GM19324 (cell line): Measurements from ENCODE around the gene CDC34.
A peak's percentile ranks its signal among the peaks of the same experiment; 100 is the strongest.

ENCODE experiments used
- ATAC-seq: cut with Tn5 transposase; IDR thresholded peaks from one replicate; pipeline ENCODE4 v1.9.1; 2021; ENCODE audit warnings: mild to moderate bottlenecking, moderate library complexity; ENCODE audit not compliant: unreplicated experiment, low FRiP score

CDC34 gene, protein sequence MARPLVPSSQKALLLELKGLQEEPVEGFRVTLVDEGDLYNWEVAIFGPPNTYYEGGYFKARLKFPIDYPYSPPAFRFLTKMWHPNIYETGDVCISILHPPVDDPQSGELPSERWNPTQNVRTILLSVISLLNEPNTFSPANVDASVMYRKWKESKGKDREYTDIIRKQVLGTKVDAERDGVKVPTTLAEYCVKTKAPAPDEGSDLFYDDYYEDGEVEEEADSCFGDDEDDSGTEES

DNA sequence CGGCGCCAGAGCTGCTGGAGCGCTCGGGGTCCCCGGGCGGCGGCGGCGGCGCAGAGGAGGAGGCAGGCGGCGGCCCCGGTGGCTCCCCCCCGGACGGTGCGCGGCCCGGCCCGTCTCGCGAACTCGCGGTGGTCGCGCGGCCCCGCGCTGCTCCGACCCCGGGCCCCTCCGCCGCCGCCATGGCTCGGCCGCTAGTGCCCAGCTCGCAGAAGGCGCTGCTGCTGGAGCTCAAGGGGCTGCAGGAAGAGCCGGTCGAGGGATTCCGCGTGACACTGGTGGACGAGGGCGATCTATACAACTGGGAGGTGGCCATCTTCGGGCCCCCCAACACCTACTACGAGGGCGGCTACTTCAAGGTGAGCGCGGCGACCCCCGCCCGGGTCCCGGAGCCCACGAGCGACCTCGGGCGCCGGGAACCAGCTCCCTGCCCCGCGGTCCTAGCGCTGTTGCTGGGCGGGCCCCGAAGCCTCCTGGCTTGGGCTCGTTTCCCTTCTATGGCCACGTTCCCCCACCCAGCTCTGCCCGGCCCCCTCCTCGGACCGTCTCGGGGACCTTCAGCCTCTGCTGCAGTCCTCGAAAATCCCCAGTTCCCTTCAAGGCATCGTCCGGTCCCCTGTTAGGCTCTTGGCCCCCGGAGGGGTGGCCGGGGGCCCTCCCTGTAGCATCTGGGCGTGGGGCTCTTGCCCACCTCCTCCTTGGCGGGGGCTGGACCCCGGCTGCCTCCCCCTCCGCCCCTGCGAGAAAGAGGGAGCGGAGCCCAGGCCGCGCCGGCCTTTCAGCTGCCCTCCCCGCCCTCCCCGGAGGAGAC lies at the start of gene CDC34:
CDC34 (plus strand) TSS at position 8 of the 808 bp plus-strand sequence; CDS start at position 180, 172 bp downstream.
- ATAC-seq, result peak; percentile 7

DNA sequence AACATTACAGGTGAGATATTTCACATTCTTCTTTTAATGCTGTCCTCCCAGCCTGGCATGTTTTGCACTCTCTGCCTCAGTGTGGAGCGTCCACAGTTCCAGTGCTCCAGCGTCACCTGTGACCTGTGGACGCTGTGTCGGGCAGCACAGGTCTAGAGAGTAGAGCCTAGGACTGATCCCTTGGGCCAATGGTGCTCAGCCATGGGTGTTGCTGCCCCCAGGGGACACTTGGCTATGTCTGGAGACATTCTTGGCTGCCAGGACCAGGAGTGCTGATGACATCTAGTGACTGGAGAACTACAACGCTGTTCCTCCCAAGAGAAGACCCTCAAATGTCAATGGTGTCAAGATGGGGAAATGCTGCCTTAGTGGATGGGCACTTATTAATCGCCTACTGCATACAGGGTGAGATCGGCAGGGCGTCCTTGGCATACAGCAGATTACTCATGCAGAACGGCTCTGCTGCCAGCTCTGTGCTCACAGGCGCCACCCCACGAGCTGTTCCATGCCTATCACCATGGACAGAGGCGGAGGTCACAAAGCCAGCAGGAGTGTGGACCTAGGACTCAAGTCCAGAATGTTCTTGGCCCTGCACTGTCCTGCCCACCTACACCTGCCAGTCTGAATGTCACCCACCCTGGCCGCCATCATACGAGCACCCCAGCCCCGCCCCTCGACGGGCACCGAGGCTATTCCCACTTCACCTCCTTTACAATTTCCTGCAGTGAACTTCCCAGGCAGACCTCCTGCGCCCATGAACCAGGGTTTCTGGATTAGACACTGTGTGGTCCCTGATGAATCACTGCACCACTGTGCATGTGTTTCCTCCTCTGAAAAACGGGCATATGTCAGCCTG lies 49.1 kb upstream of the CDC34 start:
- no peak for ATAC-seq

DNA sequence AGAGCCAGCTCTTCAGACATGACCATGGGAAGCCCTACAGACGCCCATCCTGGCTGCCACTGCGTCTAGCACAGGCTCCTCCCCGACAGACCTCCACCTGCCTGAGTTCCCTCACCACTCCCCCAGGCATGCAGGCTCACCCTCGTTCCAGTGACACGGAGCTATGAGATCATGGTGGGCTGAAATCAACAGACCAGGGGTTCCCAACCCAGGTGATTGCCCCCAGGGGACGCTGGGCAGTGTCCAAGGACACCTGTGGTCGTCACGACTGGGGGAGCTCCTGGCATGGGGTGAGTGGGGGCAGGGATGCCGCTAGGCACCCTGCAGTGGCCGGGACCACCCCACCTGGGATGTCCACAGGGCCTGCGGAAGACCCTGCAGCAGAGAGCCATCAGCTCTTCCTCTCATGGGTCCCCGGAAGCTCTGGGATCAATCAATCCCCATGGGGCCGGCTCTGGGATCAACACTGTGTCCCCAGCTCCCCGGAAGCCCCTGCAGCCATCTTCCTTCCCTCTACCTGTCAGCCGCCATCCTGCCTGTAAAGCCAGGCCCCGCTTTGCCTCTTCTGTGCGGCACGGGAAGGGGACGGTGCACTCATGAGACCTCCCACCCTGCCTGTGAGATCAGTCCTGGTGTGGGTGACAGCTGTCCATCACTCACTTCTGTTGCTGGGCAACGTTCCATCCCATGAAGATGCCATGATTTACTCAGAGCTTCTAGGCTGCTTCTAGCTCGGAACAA lies 48.1 kb upstream of the CDC34 start:
- no peak for ATAC-seq

DNA sequence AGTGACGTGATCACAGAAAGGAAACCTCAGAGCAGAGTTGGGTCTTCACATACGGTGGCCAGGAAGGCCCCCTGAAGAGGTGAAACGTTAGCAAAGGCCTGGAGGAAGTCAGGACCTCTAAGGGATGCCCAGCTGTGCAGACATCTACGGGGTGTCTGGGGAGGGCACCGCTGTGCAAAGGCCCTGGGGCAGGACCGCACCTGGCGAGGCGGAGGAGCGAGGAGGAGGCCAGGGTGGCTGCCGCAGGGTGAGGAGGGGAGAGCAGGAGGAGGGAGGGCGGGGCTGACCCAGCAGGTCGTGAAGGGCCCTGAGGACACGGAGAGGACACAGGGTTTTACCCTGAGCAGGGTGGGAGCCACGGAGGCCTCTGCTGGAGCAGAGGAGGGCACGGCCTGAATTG lies 47.1 kb upstream of the CDC34 start:
- ATAC-seq, result no peak

DNA sequence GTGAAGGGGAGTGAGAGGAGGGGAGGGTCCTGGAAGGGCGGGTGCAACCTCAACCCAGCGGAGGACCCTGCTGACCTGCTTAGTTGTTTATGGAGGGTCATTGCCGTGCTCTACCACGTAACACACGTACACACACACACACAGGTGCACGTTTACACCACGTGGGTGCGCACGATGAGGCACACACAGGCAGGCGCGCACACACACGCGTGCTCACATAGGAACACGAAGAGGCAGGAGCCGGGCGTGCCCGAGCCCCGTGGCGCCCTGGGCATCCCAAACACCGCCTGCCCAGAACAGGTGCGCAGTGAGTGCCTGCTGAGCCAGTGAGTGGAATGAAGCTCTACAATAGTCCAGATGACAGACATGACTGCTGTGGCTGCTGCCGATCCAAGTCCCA lies 46.5 kb upstream of the CDC34 start:
- no peak for ATAC-seq

DNA sequence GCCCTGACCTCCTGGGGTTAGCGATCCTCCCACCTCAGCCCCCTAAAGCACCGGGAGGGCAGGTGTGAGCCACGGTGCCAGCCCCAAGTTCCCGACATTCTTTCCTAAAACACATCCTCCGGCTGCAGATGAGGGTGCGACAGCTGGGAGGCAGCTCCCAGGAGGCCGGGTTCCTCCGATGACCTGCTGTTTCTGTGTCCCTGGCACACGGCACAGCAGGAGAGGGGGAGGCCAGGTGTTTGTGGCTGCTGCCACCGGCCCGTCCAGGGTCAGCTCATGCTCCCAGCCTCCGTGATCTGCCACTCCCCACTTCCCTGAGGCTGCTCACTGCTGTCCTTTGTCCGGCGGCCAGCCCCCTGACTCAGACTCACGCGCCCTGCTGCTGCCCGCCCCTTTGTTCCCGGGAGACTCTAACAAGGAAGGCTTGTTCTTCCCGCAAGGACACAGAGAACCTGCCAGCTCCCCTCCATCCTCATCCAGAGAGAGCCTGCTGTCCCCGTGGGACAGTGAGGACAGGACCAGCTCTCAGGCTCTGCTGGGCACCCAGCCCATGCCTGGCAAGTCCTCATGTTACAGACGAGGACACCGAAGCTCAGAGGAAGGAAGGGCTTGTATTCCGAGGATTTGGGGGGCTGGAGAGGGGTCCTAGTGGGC lies 45.9 kb upstream of the CDC34 start:
- no peak for ATAC-seq

DNA sequence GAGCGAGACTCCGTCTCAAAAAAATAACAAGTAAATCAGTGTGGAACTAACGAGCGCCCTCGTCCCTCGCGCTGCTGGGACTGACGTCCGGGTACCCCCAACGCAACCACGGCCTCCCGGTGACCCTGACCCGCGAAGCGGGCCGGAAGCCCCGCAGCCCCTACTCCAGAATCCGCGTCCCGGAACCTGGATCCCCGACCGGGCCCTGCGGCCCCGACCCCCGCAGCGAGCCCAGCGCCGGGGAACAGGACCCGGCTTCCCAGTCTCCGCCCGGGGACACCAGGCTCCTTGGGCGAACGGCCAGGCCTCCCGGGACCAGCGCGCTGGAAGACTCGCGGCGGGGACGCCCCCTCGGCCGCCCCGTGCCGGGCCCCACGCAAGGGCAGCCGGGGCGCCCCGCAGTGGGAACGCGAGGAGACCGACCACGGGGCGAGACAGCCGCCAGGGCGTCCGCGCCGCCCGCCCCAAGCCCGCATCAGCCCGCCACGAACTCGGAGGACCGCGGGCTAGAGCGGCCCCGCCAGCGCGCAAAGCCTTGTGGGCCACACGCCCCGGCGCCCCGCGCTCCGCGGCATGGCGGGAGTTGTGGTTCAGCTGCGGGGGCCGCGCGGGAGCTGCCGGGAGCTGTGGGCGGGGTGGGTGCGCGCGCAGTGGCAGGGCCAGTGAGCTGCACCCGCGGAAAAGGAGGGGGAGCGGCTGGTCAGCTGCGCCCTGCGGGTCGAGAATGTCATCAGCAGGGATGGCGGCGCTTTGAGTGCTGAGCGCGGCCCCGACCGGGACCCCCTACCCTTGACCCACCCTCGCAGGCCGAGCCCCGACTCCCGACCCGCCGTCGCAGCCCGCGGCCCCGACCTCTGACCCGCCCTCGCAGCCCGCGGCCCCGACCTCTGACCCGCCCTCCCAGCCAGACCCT lies 42.8 kb upstream of the CDC34 start:
- peak; percentile 86 for ATAC-seq

DNA sequence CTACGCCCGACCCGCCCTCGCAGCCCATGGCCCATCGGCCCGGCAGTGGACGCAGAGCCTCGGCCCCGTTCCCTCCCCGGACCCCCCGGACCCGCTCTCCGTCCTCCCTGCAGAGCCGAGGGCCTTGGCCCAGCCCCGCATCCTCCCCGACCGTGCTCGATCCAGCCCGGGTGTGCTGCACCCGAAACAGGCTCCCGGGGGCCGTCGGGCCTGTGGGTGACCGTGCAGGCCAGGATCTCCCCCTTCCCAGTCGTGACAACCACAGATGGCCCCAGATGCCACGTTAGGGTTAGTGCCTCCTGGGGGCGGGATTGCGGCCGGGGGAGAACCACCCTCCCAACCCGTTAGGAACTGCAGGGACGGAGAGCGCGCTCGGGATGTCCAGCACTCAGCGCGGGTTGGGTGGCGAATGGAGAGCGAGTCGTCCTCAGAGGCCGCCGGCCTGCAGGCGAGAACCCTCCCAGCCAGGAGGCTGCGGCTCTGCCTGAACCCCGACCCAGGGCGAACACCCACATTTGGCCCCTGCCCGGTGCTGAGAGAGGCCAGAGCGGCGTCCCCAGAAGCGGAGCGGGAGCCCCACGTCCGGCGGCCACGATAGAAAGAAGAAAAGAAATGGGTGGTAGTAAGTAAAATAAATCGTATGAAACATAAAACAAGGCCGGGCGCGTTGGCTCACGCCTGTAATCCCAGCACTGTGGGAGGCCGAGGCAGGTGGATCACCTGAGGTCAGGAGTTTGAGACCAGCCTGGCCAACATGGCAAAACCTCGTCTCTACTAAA lies 42.0 kb upstream of the CDC34 start:
- ATAC-seq, result no peak

DNA sequence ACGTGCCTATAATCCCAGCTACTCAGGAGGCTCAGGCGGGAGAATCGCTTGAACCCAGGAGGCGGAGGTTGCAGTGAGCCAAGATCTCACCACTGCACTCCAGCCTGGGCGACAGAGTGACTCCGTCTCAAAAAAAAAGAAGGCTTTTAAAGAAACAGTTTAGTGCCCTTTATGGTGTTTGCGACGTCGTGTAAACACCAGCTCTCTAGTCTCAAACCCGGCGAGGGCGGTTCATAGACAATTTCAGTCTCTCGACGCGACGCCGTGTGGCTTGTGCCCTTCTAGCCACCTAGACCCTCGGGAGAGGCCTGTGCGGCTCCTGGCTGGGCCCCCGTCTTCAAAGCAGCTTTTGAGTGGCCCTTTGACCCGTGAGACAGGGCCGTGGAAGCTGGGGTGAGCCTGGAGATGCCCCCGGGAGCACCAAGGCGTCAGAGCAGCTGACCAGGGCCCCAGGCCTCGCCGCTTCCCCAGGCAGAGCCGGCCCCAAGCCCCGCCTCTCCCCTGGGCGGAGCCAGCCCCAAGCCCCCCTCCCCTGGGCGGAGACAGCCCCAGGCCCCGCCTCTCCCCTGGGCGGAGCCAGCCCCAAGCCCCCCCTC lies 40.3 kb upstream of the CDC34 start:
- no peak for ATAC-seq

DNA sequence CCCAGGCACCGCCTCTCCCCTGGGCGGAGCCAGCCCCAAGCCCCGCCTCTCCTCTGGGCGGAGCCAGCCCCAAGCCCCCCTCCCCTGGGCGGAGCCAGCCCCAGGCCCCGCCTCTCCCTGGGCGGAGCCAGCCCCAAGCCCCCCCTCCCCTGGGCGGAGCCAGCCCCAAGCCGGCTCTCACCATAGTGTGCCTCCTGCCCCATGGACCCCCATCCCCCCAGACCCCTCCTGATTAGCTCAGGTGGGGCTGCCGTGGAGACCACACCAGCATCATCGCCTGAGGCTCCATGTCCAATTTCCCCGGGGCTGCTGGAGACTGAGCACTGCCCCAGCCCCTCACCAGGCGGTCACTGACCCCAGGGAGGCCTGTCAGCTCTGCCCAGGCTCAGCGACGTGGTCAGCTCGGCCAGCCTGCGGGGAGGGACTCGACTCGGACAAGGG lies 39.4 kb upstream of the CDC34 start:
- no peak for ATAC-seq

DNA sequence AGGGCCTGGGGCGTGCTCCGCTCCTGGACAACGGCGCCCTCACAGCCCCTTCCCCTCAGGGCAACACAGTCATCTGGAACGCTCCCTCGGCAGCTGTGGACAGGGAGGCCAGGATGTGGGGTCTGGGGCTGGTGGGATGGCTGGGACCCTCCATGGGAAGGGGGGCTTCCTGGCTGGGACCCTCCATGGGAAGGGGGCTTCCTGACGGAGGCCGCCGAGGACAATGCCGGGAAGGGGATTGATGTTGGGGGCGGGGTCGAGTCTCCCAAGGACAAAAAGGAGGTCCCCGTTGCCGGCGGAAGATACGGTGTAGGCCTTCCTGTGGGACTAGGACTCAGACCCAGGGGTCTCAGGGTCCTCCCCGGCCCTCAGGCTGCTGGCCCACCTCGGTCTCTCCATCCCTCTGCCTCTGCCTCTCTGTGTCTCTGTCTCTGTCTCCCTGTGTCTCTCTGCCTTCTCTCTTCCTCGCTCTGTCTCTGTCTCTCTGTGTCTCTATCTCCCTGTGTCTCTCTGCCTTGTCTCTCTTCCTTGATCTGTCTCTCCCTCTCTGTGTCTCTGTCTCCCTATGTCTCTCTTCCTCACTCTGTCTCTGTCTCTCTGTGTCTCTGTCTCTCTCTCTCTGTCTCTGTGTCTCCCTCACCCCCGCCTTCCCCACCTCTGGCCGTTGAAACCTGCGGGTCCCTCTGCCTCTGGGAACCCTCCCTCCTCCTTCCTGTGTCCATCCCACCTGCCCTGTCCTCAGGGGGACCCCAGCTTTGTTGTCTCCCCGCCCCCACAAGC lies 38.0 kb upstream of the CDC34 start:
- ATAC-seq, result no peak

DNA sequence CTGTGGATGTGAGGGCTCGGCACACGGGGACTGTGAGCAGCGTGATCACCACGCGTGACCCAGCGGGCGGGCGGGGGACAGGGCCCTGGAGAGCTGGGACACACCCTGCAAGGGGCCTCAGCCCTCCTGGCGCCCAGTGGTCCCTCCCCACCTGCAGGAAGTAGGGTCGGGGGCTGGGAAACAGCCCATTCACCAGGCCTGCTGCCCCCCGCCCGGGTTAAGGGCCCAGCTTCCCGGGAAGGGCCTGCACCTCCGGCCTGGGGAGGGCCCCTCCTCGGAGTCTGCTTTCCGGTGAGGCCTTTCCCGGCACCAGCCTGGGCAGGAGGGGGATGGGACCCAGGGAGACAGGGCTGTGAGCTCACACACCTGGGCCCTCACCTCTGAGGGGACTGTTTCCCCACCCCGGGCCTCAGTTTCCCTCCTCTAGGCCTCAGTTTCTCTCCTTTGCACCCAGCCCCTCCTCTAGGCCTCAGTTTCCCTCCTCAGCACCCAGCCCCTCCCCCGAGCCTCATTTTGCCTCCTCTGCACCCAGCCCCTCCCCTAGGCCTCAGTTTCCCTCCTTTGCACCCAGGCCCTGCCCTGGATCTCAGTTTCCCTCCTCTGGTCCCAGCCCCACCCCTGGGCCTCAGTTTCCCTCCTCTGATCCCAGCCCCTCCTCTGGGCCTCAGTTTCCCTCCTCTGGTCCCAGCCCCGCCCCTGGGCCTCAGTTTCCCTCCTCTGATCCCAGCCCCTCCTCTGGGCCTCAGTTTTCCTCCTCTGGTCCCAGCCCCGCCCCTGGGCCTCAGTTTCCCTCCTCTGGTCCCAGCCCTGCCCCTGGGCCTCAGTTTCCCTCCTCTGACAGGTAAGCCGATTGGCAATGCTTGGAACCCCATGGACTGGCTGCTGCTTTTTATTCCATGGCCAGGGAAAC lies 37.1 kb upstream of the CDC34 start:
- ATAC-seq, result no peak

DNA sequence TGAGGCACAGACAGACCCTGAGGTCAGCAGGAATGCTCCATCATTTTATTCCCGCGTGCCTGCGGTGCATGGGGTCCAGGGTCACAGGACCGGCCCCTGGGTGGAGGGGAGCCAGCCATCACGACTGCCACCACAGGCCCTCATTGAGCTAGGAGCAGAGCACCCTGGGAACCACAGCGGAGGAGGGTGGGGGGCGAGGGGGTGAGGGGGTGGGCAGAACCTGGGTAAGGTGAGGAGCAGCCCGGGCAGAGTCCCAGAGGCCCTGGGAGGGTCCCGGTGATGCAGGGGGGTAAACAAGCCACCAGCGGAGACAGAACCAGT lies 36.5 kb upstream of the CDC34 start:
- ATAC-seq, result no peak

DNA sequence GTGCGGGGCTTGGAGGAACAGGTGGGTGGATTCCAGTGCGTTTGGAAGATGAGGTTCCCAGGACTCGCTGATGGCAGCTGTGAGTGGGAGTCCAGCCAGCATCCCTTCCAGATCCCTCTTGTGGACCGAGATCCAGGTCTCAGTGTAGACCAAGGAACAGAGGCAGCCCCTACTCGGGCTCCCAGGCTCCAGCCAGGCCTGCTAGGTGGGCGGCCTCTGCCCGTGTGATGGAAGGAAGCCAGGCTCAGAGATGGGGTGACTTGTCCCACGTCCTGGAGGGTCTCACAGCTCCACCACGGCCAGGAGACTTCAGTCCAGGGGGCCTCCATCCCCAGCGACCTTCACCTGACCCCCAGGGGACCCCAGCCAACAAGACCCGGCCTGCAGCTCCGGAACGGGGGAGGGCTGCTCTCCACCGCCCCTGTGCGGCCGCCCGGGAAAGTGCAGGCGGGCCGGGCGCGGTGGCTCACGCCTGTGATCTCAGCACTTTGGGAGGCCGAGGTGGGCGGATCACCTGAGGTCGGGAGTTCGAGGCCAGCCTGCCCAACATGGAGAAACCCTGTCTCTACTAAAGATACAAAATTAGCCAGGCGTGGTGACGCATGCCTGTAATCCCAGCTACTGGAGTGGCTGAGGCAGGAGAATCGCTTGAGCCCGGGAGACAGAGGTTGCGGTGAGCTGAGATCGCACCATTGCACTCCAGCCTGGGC lies 36.0 kb upstream of the CDC34 start:
- ATAC-seq, result no peak

DNA sequence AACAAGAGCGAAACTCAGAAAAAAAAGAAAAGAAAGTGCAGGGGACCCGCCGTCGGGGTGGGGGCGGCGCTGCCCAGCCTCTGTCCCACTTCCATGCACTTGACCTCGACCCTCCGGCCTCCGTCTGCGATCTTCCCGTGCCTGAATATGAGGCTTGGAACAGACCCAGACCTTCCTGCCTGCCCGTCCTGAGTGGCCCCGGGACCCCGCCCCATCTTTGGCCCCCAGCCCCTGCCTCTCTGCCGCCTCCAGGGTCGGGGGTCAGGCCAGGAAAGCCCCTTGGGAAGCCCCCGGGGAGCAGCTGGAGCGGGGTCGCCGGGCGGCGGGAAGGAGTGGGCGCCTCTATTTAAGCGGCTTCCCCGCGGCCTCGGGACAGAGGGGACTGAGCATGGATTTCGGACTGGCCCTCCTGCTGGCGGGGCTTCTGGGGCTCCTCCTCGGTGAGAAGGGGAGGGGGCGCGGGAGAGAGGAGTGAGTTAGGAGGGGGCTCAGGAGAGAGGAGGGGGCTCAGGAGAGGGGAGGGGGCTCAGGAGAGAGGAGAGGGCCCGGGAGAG lies 35.4 kb upstream of the CDC34 start, which contains the start of gene MADCAM1:
MADCAM1 (plus strand) TSS at position 375 of the 554 bp plus-strand sequence; CDS start at position 389, 14 bp downstream.
- ATAC-seq, result no peak
